GM23338 (cell line): ENCODE data around the gene RAB11FIP2. TPM values are rescaled to one million over a fixed set of nuclear protein-coding genes. Genes with fewer than 3 reads are reported as not detected.

Source experiments
- ATAC-seq: fragments of 200-7000 bp; cut with Tn5 transposase; 3 replicates; pipeline ENCODE4 v1.9.1; 2020
- DNase-seq: peaks from one replicate; pipeline ENCODE4 v3.0.0-alpha.2; 2015; ENCODE audit warnings: low spot score
- H2AFZ ChIP-seq: fragments of 200-600 bp; sonication (generic); 2 replicates; pipeline ENCODE4 v1.8.0; 2016; ENCODE audit warnings: antibody characterized with exemption, mild to moderate bottlenecking, moderate library complexity
- H3F3A ChIP-seq: fragments of 200-600 bp; sonication (generic); replicated peaks from 2 replicates; pipeline ENCODE4 v1.8.0; 2017; ENCODE audit warnings: antibody characterized with exemption, mixed run types, low read depth
- H3K27ac ChIP-seq: fragments of 200-600 bp; sonication (generic); 2 replicates; pipeline ENCODE4 v1.6.1; 2016; ENCODE audit warnings: low read depth
- H3K27me3 ChIP-seq: fragments of 200-600 bp; sonication (generic); 2 replicates; pipeline ENCODE4 v1.8.0; 2016; ENCODE audit warnings: mild to moderate bottlenecking, mixed run types, moderate library complexity; ENCODE audit not compliant: insufficient read depth
- H3K36me3 ChIP-seq: fragments of 200-600 bp; sonication (generic); 2 replicates; pipeline ENCODE4 v1.8.0; 2016; ENCODE audit warnings: mild to moderate bottlenecking; ENCODE audit not compliant: insufficient read depth
- H3K4me1 ChIP-seq: fragments of 200-600 bp; sonication (generic); 2 replicates; pipeline ENCODE4 v1.8.0; 2016; ENCODE audit warnings: mild to moderate bottlenecking, moderate library complexity; ENCODE audit not compliant: insufficient read depth
- H3K4me2 ChIP-seq: fragments of 200-600 bp; sonication (generic); 2 replicates; pipeline ENCODE4 v1.7.1; 2017; ENCODE audit warnings: mixed run types
- H3K4me3 ChIP-seq: fragments of 200-600 bp; sonication (generic); 2 replicates; pipeline ENCODE4 v1.6.1; 2016; ENCODE audit warnings: mixed run types
- H3K79me2 ChIP-seq: fragments of 200-600 bp; sonication (generic); replicated peaks from 2 replicates; pipeline ENCODE4 v1.8.0; 2017; ENCODE audit warnings: mild to moderate bottlenecking; ENCODE audit not compliant: insufficient read depth
- H3K9me2 ChIP-seq: fragments of 200-600 bp; sonication (generic); 2 replicates; pipeline ENCODE4 v1.8.0; 2017; ENCODE audit not compliant: insufficient read depth
- H4K20me1 ChIP-seq: fragments of 200-600 bp; sonication (generic); replicated peaks from 2 replicates; pipeline ENCODE4 v1.8.0; 2017; ENCODE audit warnings: mild to moderate bottlenecking; ENCODE audit not compliant: insufficient read depth
- H3K27ac Mint-ChIP-seq: 2 replicates; pipeline ENCODE4 v1.8.0; 2020; ENCODE audit warnings: inconsistent platforms, mild to moderate bottlenecking, moderate library complexity, mixed read lengths
- H3K27me3 Mint-ChIP-seq: 3 replicates; pipeline ENCODE4 v1.8.0; 2022; ENCODE audit warnings: low read depth, mild to moderate bottlenecking, moderate library complexity, mixed read lengths, inconsistent platforms; ENCODE audit not compliant: insufficient read depth, poor library complexity
- H3K36me3 Mint-ChIP-seq: 3 replicates; pipeline ENCODE4 v1.8.0; 2021; ENCODE audit warnings: low read depth, mild to moderate bottlenecking, inconsistent platforms, moderate library complexity, mixed read lengths
- H3K4me1 Mint-ChIP-seq: 3 replicates; pipeline ENCODE4 v1.8.0; 2020; ENCODE audit warnings: mild to moderate bottlenecking, inconsistent platforms, mixed read lengths
- H3K4me3 Mint-ChIP-seq: 3 replicates; pipeline ENCODE4 v1.8.0; 2021; ENCODE audit warnings: moderate library complexity, mild to moderate bottlenecking, inconsistent platforms, mixed read lengths
- H3K9me3 Mint-ChIP-seq: 3 replicates; pipeline ENCODE4 v1.8.0; 2020; ENCODE audit warnings: moderate library complexity, mild to moderate bottlenecking, inconsistent platforms, mixed read lengths
- CTCF ChIP-seq, 2 experiments: fragments of 200-600 bp in 1 of 2; sonication (generic) in 1 of 2; conservative IDR thresholded peaks; 2 replicates each; pipeline versions ENCODE4 v1.5.1 to v1.6.1; 2016 to 2017; ENCODE audit warnings: antibody characterized with exemption in 2 of 2, low read depth in 2 of 2, mild to moderate bottlenecking in 2 of 2, moderate library complexity in 1 of 2
- EZH2 ChIP-seq: fragments of 200-600 bp; sonication (generic); IDR thresholded peaks from one replicate; pipeline ENCODE4 v1.8.0; 2017; ENCODE audit warnings: antibody characterized with exemption, mild to moderate bottlenecking, low read depth; ENCODE audit not compliant: unreplicated experiment
- JUNB ChIP-seq: IDR thresholded peaks from one replicate; pipeline ENCODE4 v1.6.1; 2016; ENCODE audit warnings: antibody characterized with exemption; ENCODE audit not compliant: unreplicated experiment
- POLR2AphosphoS5 ChIP-seq: IDR thresholded peaks from 2 replicates; pipeline ENCODE4 v1.6.1; 2016; ENCODE audit warnings: antibody characterized with exemption, low read depth
- ZNF114 ChIP-seq: fragments of 250-450 bp; sonication (Bioruptor Pico); IDR thresholded peaks from 2 replicates; pipeline ENCODE4 v1.5.0; 2020; ENCODE audit warnings: mild to moderate bottlenecking, moderate library complexity
- polyA plus RNA-seq: library from polyadenylated mRNA; unstranded; fragments of >200 nt; fragmentation: Nextera tagmentation; extraction: Ambion mirVana; gene quantifications from 2 replicates; pipeline ENCODE4 v1.2.1, GENCODE V29; 2016
- total RNA-seq: library from RNA; depleted of rRNA; stranded (reverse); fragments of >200 nt; shearing (Covaris generic); gene quantifications from 2 replicates; pipeline ENCODE4 v1.2.3, GENCODE V29; 2014
- TF ChIP-seq, protein P1 (sequence below): IDR thresholded peaks from 2 replicates; pipeline ENCODE4 v1.6.1; 2016; ENCODE audit warnings: antibody characterized with exemption
- TF ChIP-seq, protein P2 (sequence below): IDR thresholded peaks from one replicate; pipeline ENCODE4 v1.6.1; 2018; ENCODE audit warnings: antibody characterized with exemption; ENCODE audit not compliant: unreplicated experiment

RAB11FIP2 gene
- total and polyA plus RNA-seq, 2 experiments from 2014 or later: 16.1 to 17.6 TPM

- peaks cover 34% of the 10 kb centered on the region for H3K4me1 Mint-ChIP-seq
- Histone ChIP-seq H3F3A (no peaks in the 10 kb centered on the region), H3K4me3 (no peak overlapping the region), H3K4me2 (no peak overlapping the region), H3K9me2 (no peaks in the 10 kb centered on the region; the same call in none of the 2 replicates), H4K20me1 (no peaks in the 10 kb centered on the region), H3K36me3 (0 out of 2 replicates have a peak, but pooled peaks cover 4% of the 10 kb centered on the region), H2AFZ (no peak overlapping the region), H3K79me2 (no peaks in the 10 kb centered on the region), H3K27ac (no peak overlapping the region), H3K27me3 (no peaks in the 10 kb centered on the region), H3K4me1 (peaks cover 38% of the 10 kb centered on the region)
- H3K4me3 Mint-ChIP-seq: no peak overlapping the region
- DNase-seq (no peak), ATAC-seq (no peak)
- peaks cover 8% of the 10 kb centered on the region; the same call in 2 of the 3 replicates for H3K9me3 Mint-ChIP-seq
- TF ChIP-seq, protein P1, sequence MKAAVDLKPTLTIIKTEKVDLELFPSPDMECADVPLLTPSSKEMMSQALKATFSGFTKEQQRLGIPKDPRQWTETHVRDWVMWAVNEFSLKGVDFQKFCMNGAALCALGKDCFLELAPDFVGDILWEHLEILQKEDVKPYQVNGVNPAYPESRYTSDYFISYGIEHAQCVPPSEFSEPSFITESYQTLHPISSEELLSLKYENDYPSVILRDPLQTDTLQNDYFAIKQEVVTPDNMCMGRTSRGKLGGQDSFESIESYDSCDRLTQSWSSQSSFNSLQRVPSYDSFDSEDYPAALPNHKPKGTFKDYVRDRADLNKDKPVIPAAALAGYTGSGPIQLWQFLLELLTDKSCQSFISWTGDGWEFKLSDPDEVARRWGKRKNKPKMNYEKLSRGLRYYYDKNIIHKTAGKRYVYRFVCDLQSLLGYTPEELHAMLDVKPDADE: no peak
- no peak for TF ChIP-seq ZNF114
- TF ChIP-seq, protein P2, sequence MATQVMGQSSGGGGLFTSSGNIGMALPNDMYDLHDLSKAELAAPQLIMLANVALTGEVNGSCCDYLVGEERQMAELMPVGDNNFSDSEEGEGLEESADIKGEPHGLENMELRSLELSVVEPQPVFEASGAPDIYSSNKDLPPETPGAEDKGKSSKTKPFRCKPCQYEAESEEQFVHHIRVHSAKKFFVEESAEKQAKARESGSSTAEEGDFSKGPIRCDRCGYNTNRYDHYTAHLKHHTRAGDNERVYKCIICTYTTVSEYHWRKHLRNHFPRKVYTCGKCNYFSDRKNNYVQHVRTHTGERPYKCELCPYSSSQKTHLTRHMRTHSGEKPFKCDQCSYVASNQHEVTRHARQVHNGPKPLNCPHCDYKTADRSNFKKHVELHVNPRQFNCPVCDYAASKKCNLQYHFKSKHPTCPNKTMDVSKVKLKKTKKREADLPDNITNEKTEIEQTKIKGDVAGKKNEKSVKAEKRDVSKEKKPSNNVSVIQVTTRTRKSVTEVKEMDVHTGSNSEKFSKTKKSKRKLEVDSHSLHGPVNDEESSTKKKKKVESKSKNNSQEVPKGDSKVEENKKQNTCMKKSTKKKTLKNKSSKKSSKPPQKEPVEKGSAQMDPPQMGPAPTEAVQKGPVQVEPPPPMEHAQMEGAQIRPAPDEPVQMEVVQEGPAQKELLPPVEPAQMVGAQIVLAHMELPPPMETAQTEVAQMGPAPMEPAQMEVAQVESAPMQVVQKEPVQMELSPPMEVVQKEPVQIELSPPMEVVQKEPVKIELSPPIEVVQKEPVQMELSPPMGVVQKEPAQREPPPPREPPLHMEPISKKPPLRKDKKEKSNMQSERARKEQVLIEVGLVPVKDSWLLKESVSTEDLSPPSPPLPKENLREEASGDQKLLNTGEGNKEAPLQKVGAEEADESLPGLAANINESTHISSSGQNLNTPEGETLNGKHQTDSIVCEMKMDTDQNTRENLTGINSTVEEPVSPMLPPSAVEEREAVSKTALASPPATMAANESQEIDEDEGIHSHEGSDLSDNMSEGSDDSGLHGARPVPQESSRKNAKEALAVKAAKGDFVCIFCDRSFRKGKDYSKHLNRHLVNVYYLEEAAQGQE: no peak
- H3K36me3 Mint-ChIP-seq: peaks cover 10% of the 10 kb centered on the region; the same call in 2 of the 3 replicates
- peaks cover 7% of the 10 kb centered on the region for H3K27me3 Mint-ChIP-seq
- no peak overlapping the region for H3K27ac Mint-ChIP-seq
These were observed 59.4 kb downstream of the RAB11FIP2 start for GRCh38 chr10:117987244-117987909.

DNA sequence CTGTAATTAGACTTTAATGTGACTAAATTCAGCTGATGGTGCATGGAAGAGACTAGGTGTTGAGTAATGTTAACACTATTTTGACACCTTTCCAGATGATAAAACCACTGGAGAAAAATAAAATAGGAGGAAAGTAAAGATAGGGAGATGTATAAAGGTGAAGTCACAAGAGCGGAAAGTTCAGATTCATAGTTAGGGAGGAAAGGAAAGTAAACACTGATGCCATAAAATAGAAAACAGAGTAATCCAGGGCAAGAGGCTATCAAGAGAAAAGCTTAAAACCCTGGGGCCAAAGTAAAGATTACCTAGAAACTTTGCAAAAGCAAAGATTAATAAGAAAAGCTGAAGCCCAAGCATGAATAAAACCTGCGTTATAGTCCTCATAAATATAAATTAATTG lies 62.8 kb downstream of the RAB11FIP2 start:
- peaks cover 5% of the 10 kb centered on the region for H3K27me3 Mint-ChIP-seq
- H3K27me3 ChIP-seq: no peaks in the 10 kb centered on the region
- no peak overlapping the region for H2AFZ ChIP-seq
- H3F3A ChIP-seq: no peaks in the 10 kb centered on the region
- peaks cover 10% of the 10 kb centered on the region; the same call in 2 of the 3 replicates for H3K36me3 Mint-ChIP-seq
- no peak overlapping the region for H3K4me3 Mint-ChIP-seq
- no peak overlapping the region for H3K4me3 ChIP-seq
- peaks cover 13% of the 10 kb centered on the region for H3K4me1 ChIP-seq
- ATAC-seq: no peak
- H3K36me3 ChIP-seq: 0 out of 2 replicates have a peak, but pooled peaks cover 4% of the 10 kb centered on the region
- no peaks in the 10 kb centered on the region for H4K20me1 ChIP-seq
- H3K27ac ChIP-seq: no peak overlapping the region
- no peaks in the 10 kb centered on the region for H3K79me2 ChIP-seq
- peaks cover 8% of the 10 kb centered on the region; the same call in 2 of the 3 replicates for H3K9me3 Mint-ChIP-seq
- peaks cover 13% of the 10 kb centered on the region for H3K4me1 Mint-ChIP-seq
- no peak overlapping the region for H3K4me2 ChIP-seq
- H3K9me2 ChIP-seq: no peaks in the 10 kb centered on the region; the same call in none of the 2 replicates
- no peak overlapping the region for H3K27ac Mint-ChIP-seq
- TF ChIP-seq EZH2 (no peak), POLR2AphosphoS5 (no peak), JUNB (no peak), CTCF (conservative IDR thresholded peaks at IDR 0.05; ENCODE audit: low read depth in 2 of 2) (no peak)
- DNase-seq: no peak
